Measurements from ENCODE around the gene NDP.

- no peak for TF ChIP-seq POLR2AphosphoS5 (IDR thresholded peaks at IDR 0.05; ENCODE audit: borderline replicate concordance, low read depth, low read length)
- no peak for TF ChIP-seq EZH2 (IDR thresholded peaks at IDR 0.05)
Observed at GRCh38 chrX:44010626-44011025, 37.4 kb upstream of the NDP start.

All from SK-N-MC (cell line).